Testis (tissue), 2 donors: Measurements from ENCODE around the gene CD9.

Source experiments
- POLR2A ChIP-seq: fragments of 450-650 bp; IDR thresholded peaks from one replicate; pipeline ENCODE4 v1.6.1; 2017; ENCODE audit warnings: antibody characterized with exemption, mild to moderate bottlenecking, moderate library complexity
- TF ChIP-seq, protein P1 (sequence below), 3 experiments: fragments of 450-650 bp in 2 of 3; fragments of 200-600 bp in 1 of 3; sonication (generic) in 1 of 3; IDR thresholded peaks; one replicate each; pipeline ENCODE4 v1.5.1; 2016 to 2019; ENCODE audit warnings: antibody characterized with exemption in 3 of 3, mild to moderate bottlenecking in 2 of 3, moderate library complexity in 1 of 3

- no peak for TF ChIP-seq POLR2A
- TF ChIP-seq, protein P1, sequence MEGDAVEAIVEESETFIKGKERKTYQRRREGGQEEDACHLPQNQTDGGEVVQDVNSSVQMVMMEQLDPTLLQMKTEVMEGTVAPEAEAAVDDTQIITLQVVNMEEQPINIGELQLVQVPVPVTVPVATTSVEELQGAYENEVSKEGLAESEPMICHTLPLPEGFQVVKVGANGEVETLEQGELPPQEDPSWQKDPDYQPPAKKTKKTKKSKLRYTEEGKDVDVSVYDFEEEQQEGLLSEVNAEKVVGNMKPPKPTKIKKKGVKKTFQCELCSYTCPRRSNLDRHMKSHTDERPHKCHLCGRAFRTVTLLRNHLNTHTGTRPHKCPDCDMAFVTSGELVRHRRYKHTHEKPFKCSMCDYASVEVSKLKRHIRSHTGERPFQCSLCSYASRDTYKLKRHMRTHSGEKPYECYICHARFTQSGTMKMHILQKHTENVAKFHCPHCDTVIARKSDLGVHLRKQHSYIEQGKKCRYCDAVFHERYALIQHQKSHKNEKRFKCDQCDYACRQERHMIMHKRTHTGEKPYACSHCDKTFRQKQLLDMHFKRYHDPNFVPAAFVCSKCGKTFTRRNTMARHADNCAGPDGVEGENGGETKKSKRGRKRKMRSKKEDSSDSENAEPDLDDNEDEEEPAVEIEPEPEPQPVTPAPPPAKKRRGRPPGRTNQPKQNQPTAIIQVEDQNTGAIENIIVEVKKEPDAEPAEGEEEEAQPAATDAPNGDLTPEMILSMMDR (IDR thresholded peaks at IDR 0.05) = no peak
These were observed 62.4 kb downstream of the CD9 start for GRCh38 chr12:6262623-6263022.
